Prostate gland (tissue), 2 donors: ENCODE measurements around the gene NDST1. TPM values are rescaled to one million over a fixed set of nuclear protein-coding genes. Genes with fewer than 3 reads are reported as not detected.
A peak's percentile ranks its signal among the peaks of the same experiment; 100 is the strongest.
"Not testable (repeated sequence)": the region's sequence is repeated elsewhere in the genome, so short reads cannot be mapped to it uniquely, and the experiment has no call there.

Experiments used
- DNase-seq: peaks from one replicate; pipeline ENCODE4 v3.0.0-alpha.2; 2019; ENCODE audit warnings: low spot score
- H3K27ac ChIP-seq, 2 donors: fragments of 200-600 bp; sonication (generic); 2 replicates each; pipeline ENCODE4 v1.5.1; 2017 to 2019
- H3K27me3 ChIP-seq: fragments of 200-600 bp; sonication (generic); replicated peaks from 2 replicates; pipeline ENCODE4 v1.5.1; 2019; ENCODE audit not compliant: insufficient read depth
- H3K36me3 ChIP-seq, 2 donors: fragments of 200-600 bp; sonication (generic); 1 replicate in 1 of 2; 2 replicates in 1 of 2; pipeline versions ENCODE4 v1.5.1 to v1.8.1; 2017 to 2019
- H3K4me1 ChIP-seq: fragments of 200-600 bp; sonication (generic); replicated peaks from 2 replicates; pipeline ENCODE4 v1.5.1; 2019
- H3K4me3 ChIP-seq, 2 donors: fragments of 200-600 bp; sonication (generic); 2 replicates each; pipeline ENCODE4 v1.5.1; 2017 to 2019
- H3K9me3 ChIP-seq: fragments of 200-600 bp; sonication (generic); 2 replicates; pipeline ENCODE4 v1.5.1; 2017
- CTCF ChIP-seq, 4 experiments: fragments of 200-600 bp in 2 of 4; fragments of 450-650 bp in 2 of 4; sonication (generic) in 2 of 4; IDR thresholded peaks; 1 replicate in 3 of 4; 2 replicates in 1 of 4; pipeline ENCODE4 v1.5.1; 2016 to 2019; ENCODE audit warnings: antibody characterized with exemption in 4 of 4, mild to moderate bottlenecking in 2 of 4, moderate library complexity in 2 of 4
- POLR2A ChIP-seq: fragments of 450-650 bp; IDR thresholded peaks from one replicate; pipeline ENCODE4 v1.6.1; 2016; ENCODE audit warnings: antibody characterized with exemption, mild to moderate bottlenecking
- POLR2AphosphoS5 ChIP-seq: sonication (generic); formaldehyde crosslinking; IDR thresholded peaks from one replicate; pipeline ENCODE4 v1.6.1; 2017; ENCODE audit warnings: antibody characterized with exemption
- WGBS: methylation state at CpG from one replicate; pipeline ENCODE4 v1.1.5; 2018; 5-methylcytosine and 5-hydroxymethylcytosine counted together
- intact Hi-C: fragments of 100-400 bp; cut with DNase I; formaldehyde crosslinking; loops from one replicate; pipeline ENCODE4 v1.14.2; 2022
- total RNA-seq, 2 donors: library from RNA; depleted of rRNA; stranded (reverse); fragments of >200 nt; gene quantifications; one replicate each; pipeline ENCODE4 v1.1.0, GENCODE V29; 2016

Gene NDST1
- total RNA-seq, 2 donors from 2014 or later: 65.8 to 175 TPM

GRCh38 chr5:150473673-150474358 lies 34.1 kb upstream of the NDST1 start:
- H3K36me3 ChIP-seq: no peaks in the 10 kb centered on the region
- no peaks in the 10 kb centered on the region for H3K27me3 ChIP-seq
- no peaks in the 10 kb centered on the region for H3K9me3 ChIP-seq
- no peak overlapping the region for H3K27ac ChIP-seq
- H3K4me3 ChIP-seq: no peak overlapping the region
- TF ChIP-seq POLR2AphosphoS5 (peak; percentile 13), POLR2A (no peak)
- WGBS: 81% methylated on average over 12 of the region's 12 CpGs
- H3K4me1 ChIP-seq: no peaks in the 10 kb centered on the region
- intact Hi-C loops: no loop called here
- peak; percentile 52 for DNase-seq

- intact Hi-C loops, H3K27me3 ChIP-seq, H3K4me3 ChIP-seq, H3K27ac ChIP-seq, H3K9me3 ChIP-seq, H3K4me1 ChIP-seq, H3K36me3 ChIP-seq, DNase-seq: not testable (repeated sequence)
- 81% methylated on average over 6 of the region's 6 CpGs for WGBS
These were observed 31.4 kb upstream of the NDST1 start for GRCh38 chr5:150476568-150476967.

- Histone ChIP-seq H3K9me3 (no peaks in the 10 kb centered on the region), H3K36me3 (no peaks in the 10 kb centered on the region), H3K4me1 (no peaks in the 10 kb centered on the region), H3K4me3 (no peak overlapping the region), H3K27ac (no peak overlapping the region), H3K27me3 (no peaks in the 10 kb centered on the region)
- no peak for TF ChIP-seq CTCF (IDR thresholded peaks at IDR 0.05)
- TF ChIP-seq POLR2A: no peak
- no peak for TF ChIP-seq POLR2AphosphoS5
- 72% methylated on average over 2 of the region's 2 CpGs for WGBS
- intact Hi-C loops: no loop called here
- no peak for DNase-seq
These were observed 28.5 kb upstream of the NDST1 start for GRCh38 chr5:150479416-150479815.

DNA sequence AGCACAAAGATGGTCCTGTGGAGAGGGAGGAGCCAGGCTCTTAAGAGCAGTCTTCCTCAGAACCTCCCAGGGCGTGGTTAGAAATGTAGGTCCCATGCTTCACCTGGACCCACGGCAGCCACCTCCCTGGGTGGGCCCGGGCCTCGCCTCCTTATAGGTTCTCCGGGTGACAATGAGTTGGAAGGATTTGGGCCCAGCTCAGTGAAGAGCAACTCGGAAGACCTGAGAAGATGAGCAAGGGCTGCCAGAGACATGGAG lies 26.3 kb upstream of the NDST1 start:
- intact Hi-C loops: no loop called here
- Histone ChIP-seq H3K36me3 (no peaks in the 10 kb centered on the region), H3K27ac (no peak overlapping the region), H3K27me3 (no peaks in the 10 kb centered on the region), H3K4me3 (no peak overlapping the region), H3K9me3 (no peaks in the 10 kb centered on the region), H3K4me1 (no peaks in the 10 kb centered on the region)
- no peak for TF ChIP-seq CTCF (IDR thresholded peaks at IDR 0.05)
- TF ChIP-seq POLR2A: no peak
- no peak for TF ChIP-seq POLR2AphosphoS5
- 81% methylated on average over 6 of the region's 6 CpGs for WGBS
- DNase-seq: no peak

GRCh38 chr5:150481972-150482406 lies 25.9 kb upstream of the NDST1 start:
- WGBS: 68% methylated on average over 6 of the region's 6 CpGs
- intact Hi-C loops: no loop called here
- H3K4me3 ChIP-seq: no peak overlapping the region
- no peak overlapping the region for H3K27ac ChIP-seq
- no peaks in the 10 kb centered on the region for H3K4me1 ChIP-seq
- no peak for DNase-seq
- H3K36me3 ChIP-seq: no peaks in the 10 kb centered on the region
- no peak for TF ChIP-seq CTCF (IDR thresholded peaks at IDR 0.05)
- H3K27me3 ChIP-seq: no peaks in the 10 kb centered on the region
- H3K9me3 ChIP-seq: no peaks in the 10 kb centered on the region

- DNase-seq: no peak
- intact Hi-C loops: loop anchor here (5.0 kb wide), 1 partner anchor 37 kb away; no protein-coding TSS in a partner anchor
- Histone ChIP-seq H3K27ac (peak overlapping the region; percentile 92 to 93), H3K4me1 (peaks cover 11% of the 10 kb centered on the region), H3K36me3 (no peaks in the 10 kb centered on the region), H3K4me3 (peak overlapping the region; percentile 94 to 98), H3K27me3 (no peaks in the 10 kb centered on the region), H3K9me3 (no peaks in the 10 kb centered on the region)
- TF ChIP-seq POLR2AphosphoS5 (no peak), CTCF (IDR thresholded peaks at IDR 0.05) (no peak), POLR2A (no peak)
- WGBS: 7% methylated on average over 28 of the region's 28 CpGs
These were observed 22.8 kb upstream of the NDST1 start for GRCh38 chr5:150484964-150485692.
